IMR-90 (cell line): ENCODE data around the gene NTM.

Experiments
- BHLHE40 ChIP-seq: fragments of 150-350 bp; IDR thresholded peaks from 2 replicates; pipeline ENCODE4 v1.6.1; 2016; ENCODE audit warnings: mild to moderate bottlenecking, low read depth, low read length
- CEBPB ChIP-seq: IDR thresholded peaks from 2 replicates; pipeline ENCODE4 v1.6.1; 2012; ENCODE audit warnings: low read depth, low read length, improper control_type of control experiment
- CHD1 ChIP-seq: IDR thresholded peaks from 2 replicates; pipeline ENCODE4 v1.6.1; 2012; ENCODE audit warnings: low read depth, low read length, improper control_type of control experiment
- CTCF ChIP-seq: conservative IDR thresholded peaks from 2 replicates; pipeline ENCODE4 v1.5.1; 2012; ENCODE audit warnings: mild to moderate bottlenecking, low read depth, low read length, improper control_type of control experiment
- FOS ChIP-seq: fragments of 150-350 bp; IDR thresholded peaks from 2 replicates; pipeline ENCODE4 v1.6.1; 2016; ENCODE audit warnings: low read depth, low read length
- MAFK ChIP-seq: IDR thresholded peaks from 2 replicates; pipeline ENCODE4 v1.6.1; 2012; ENCODE audit warnings: low read depth, low read length, improper control_type of control experiment
- MAZ ChIP-seq: IDR thresholded peaks from 2 replicates; pipeline ENCODE4 v1.6.1; 2012; ENCODE audit warnings: low read depth, mild to moderate bottlenecking, low read length, improper control_type of control experiment, moderate library complexity, borderline replicate concordance
- MXI1 ChIP-seq: IDR thresholded peaks from 2 replicates; pipeline ENCODE4 v1.6.1; 2012; ENCODE audit warnings: low read depth, mild to moderate bottlenecking, low read length, moderate library complexity, borderline replicate concordance
- POLR2A ChIP-seq: IDR thresholded peaks from 2 replicates; pipeline ENCODE4 v1.6.1; 2012; ENCODE audit warnings: mild to moderate bottlenecking, low read depth, low read length
- RAD21 ChIP-seq: IDR thresholded peaks from 2 replicates; pipeline ENCODE4 v1.6.1; 2012; ENCODE audit warnings: low read length, improper control_type of control experiment
- RFX5 ChIP-seq: IDR thresholded peaks from 2 replicates; pipeline ENCODE4 v1.8.0; 2012; ENCODE audit warnings: low read depth, mild to moderate bottlenecking, low read length, moderate library complexity
- SMC3 ChIP-seq: fragments of 150-350 bp; IDR thresholded peaks from 2 replicates; pipeline ENCODE4 v1.6.1; 2016; ENCODE audit warnings: low read depth, mild to moderate bottlenecking, antibody characterized with exemption, low read length, moderate library complexity
- USF2 ChIP-seq: fragments of 150-350 bp; IDR thresholded peaks from 2 replicates; pipeline ENCODE4 v1.6.1; 2017; ENCODE audit warnings: mild to moderate bottlenecking, antibody characterized with exemption, low read length, low read depth
- TF ChIP-seq, protein P1 (sequence below): fragments of 150-350 bp; IDR thresholded peaks from 2 replicates; pipeline ENCODE4 v1.6.1; 2016; ENCODE audit warnings: low read depth, mild to moderate bottlenecking, low read length, moderate library complexity, borderline replicate concordance

DNA sequence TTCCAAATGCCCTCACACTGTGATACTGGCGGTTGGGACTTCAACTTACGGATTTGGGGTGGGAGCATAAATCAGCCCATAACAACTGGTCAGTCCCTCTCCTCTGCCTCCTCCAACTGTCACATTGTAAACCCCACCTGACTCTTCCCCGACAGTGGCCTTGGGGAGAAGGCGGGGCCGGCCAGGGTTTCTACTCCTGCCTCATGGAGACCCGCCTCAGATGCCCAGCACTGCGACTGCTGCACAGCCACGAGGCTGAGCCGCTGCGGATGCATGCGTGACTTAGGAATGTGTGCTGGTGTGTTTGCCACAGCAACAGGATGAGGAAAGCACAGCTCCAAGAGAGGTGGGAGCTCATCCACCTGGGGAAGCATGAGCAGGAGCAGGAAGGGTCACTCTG is 914.2 kb downstream of the NTM start:
- TF ChIP-seq CTCF = no peak
- no peak for TF ChIP-seq SMC3
- no peak for TF ChIP-seq RAD21
- no peak for TF ChIP-seq POLR2A
- no peak for TF ChIP-seq CEBPB
- TF ChIP-seq MAZ = no peak
- no peak for TF ChIP-seq RFX5
- TF ChIP-seq MAFK = no peak
- no peak for TF ChIP-seq BHLHE40
- no peak for TF ChIP-seq MXI1
- no peak for TF ChIP-seq FOS
- no peak for TF ChIP-seq USF2
- TF ChIP-seq CHD1 = no peak
- TF ChIP-seq, protein P1, sequence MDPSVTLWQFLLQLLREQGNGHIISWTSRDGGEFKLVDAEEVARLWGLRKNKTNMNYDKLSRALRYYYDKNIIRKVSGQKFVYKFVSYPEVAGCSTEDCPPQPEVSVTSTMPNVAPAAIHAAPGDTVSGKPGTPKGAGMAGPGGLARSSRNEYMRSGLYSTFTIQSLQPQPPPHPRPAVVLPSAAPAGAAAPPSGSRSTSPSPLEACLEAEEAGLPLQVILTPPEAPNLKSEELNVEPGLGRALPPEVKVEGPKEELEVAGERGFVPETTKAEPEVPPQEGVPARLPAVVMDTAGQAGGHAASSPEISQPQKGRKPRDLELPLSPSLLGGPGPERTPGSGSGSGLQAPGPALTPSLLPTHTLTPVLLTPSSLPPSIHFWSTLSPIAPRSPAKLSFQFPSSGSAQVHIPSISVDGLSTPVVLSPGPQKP = no peak
